ENCODE data around the gene SLX9. TPM values are rescaled to one million over a fixed set of nuclear protein-coding genes. Genes with fewer than 3 reads are reported as not detected.

The SLX9 gene
- total RNA-seq, 1 donor from 2014 or later = 33.1 TPM

DNA sequence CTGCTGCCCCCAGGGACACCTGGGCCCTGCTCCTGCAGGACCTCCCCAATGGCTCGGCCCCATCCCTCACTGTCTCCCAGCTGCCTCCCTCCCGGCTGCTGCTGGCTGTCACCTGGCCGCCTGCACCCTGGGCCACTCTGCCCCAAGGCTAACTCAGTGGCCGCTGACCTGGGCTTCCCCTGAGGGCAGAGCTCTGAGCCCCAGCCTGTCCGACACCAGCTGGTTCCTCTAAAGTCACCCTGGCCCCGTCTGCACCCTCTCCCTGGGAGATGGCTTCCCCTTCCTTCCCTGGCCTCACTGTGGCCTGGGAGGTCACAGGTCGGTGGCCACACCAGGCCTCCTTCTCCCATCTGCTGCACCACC, 34.1 kb upstream of the SLX9 start:
- H3K27me3 Mint-ChIP-seq = peaks cover 22% of the 10 kb centered on the region

DNA sequence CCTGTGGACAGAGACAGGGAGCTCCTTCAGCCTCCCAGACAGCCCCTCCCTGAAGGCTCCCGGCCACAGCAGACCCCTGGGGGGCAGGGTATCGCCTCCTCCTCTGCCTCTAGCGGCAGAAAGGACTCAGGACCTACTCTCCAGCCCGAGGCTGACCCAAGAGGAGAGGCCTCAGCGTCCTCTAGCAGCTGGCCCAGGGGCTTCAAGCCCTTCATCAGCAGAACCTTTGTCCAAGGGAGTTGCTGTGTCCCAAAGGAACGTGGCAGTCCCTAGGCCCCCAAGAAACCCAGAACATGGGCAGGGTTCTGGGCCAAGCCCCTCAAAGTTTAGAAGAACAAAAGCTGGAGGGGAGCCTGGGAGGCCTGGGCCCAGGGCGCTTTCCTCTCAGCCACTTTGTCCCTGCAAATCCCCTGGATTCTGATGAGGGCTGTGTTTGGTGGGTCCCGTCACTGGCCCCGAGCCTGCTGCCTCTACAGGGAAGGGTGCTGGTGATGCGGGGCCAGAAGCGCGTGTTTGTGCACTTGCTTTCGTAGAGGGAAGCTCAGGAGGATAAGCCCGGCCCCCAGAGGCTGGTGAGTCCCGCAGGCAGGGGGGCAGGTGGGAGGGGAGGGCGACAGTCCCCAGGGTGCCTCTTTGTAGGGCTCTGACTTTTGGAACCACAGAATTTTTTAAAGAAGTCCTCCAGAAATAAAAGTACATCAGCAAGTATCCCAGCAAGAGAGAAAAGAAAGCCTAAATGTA, 32.4 kb upstream of the SLX9 start:
- H3K36me3 Mint-ChIP-seq (ENCODE audit: insufficient read depth) = no peaks in the 10 kb centered on the region
- H3K27me3 Mint-ChIP-seq = peaks cover 22% of the 10 kb centered on the region
- H3K9me3 Mint-ChIP-seq (ENCODE audit: low read depth) = no peaks in the 10 kb centered on the region
- no peak overlapping the region for H3K27ac Mint-ChIP-seq
- H3K4me1 Mint-ChIP-seq (ENCODE audit: low read depth) = no peaks in the 10 kb centered on the region
- no peak for DNase-seq (ENCODE audit: low spot score, unreplicated experiment)
- H3K4me3 Mint-ChIP-seq (ENCODE audit: low read depth) = no peak overlapping the region
- TF ChIP-seq, protein P1, sequence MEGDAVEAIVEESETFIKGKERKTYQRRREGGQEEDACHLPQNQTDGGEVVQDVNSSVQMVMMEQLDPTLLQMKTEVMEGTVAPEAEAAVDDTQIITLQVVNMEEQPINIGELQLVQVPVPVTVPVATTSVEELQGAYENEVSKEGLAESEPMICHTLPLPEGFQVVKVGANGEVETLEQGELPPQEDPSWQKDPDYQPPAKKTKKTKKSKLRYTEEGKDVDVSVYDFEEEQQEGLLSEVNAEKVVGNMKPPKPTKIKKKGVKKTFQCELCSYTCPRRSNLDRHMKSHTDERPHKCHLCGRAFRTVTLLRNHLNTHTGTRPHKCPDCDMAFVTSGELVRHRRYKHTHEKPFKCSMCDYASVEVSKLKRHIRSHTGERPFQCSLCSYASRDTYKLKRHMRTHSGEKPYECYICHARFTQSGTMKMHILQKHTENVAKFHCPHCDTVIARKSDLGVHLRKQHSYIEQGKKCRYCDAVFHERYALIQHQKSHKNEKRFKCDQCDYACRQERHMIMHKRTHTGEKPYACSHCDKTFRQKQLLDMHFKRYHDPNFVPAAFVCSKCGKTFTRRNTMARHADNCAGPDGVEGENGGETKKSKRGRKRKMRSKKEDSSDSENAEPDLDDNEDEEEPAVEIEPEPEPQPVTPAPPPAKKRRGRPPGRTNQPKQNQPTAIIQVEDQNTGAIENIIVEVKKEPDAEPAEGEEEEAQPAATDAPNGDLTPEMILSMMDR (IDR thresholded peaks at IDR 0.05; ENCODE audit: unreplicated experiment) = no peak

More for the DNA sequence above, 34.1 kb upstream of the SLX9 start:
- Mint-ChIP-seq H3K36me3 (ENCODE audit: insufficient read depth) (no peaks in the 10 kb centered on the region), H3K27ac (no peak overlapping the region), H3K4me1 (ENCODE audit: low read depth) (no peaks in the 10 kb centered on the region), H3K9me3 (ENCODE audit: low read depth) (no peaks in the 10 kb centered on the region), H3K4me3 (ENCODE audit: low read depth) (no peak overlapping the region)
- DNase-seq (ENCODE audit: low spot score, unreplicated experiment) = no peak
- TF ChIP-seq, protein P1 (IDR thresholded peaks at IDR 0.05; ENCODE audit: unreplicated experiment) = no peak

DNA sequence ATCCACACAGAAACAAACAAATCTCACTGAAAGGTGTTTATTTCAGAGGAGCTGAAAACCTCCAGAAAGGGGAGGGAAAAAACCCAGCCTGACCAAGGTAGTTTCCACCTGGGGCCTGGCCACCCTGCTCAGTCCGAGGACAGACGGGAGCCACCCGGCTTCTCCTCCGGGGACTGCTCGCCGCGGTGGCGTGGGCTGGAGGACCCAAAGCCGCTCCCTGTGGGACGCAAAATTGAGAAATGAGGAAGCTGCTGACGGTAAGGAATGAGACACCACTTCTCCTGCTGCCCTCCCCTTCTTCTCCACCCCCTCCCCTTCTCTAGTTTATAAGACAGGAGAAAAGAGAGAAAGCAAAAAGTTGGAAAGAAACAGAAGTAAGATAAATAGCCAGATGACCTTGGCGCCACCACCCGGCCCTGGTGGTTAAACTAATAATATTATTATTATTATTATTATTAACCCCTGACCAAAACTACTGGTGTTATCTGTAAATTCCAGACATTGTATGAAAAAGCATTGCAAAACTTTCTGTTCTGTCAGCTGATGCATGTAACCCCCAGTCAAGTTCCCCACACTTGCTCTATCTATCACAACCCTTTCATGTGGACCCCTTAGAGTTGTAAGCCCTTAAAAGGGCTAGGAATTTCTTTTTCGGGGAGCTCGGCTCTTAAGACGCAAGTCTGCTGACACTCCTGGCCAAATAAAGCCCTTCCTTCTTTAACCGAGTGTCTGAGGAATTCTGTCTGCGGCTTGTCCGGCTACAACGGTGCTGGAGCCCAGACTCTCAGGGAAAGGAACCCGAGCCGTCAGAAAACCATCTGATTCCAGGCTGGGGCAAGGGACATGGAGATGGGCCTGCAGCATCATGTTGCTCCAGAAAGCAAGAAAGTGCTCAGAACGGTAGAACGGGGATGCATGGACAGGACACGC, 31.6 kb upstream of the SLX9 start:
- no peak overlapping the region for H3K27ac Mint-ChIP-seq
- H3K4me1 Mint-ChIP-seq (ENCODE audit: low read depth) = no peaks in the 10 kb centered on the region
- DNase-seq (ENCODE audit: low spot score, unreplicated experiment) = no peak
- H3K9me3 Mint-ChIP-seq (ENCODE audit: low read depth) = no peaks in the 10 kb centered on the region
- H3K27me3 Mint-ChIP-seq = peaks cover 22% of the 10 kb centered on the region
- H3K36me3 Mint-ChIP-seq (ENCODE audit: insufficient read depth) = no peaks in the 10 kb centered on the region
- H3K4me3 Mint-ChIP-seq (ENCODE audit: low read depth) = no peak overlapping the region
- TF ChIP-seq, protein P1 (IDR thresholded peaks at IDR 0.05; ENCODE audit: unreplicated experiment) = no peak

DNA sequence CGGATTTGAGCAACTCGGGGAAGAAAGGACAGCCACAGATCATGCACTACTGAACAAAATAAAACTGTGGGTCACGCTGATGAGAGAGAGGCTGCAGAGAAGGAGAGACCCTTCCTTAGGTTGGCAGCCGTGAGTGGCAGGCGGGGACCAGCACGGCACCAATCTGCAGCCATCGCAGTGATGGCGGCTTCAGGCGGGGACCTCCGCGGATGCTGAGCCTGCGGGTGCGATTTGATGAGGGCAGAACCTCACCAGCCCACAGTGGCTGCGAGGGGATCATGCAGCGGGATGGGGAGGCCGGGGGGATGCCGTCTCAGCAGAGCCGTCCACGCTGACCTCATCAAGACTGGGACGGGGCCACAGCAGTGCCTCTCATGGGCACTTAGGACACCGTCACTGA, 30.9 kb upstream of the SLX9 start:
- TF ChIP-seq, protein P1 (IDR thresholded peaks at IDR 0.05; ENCODE audit: unreplicated experiment) = no peak
- Mint-ChIP-seq H3K4me3 (ENCODE audit: low read depth) (no peak overlapping the region), H3K4me1 (ENCODE audit: low read depth) (no peaks in the 10 kb centered on the region), H3K36me3 (ENCODE audit: insufficient read depth) (no peaks in the 10 kb centered on the region), H3K27ac (no peak overlapping the region), H3K27me3 (peaks cover 22% of the 10 kb centered on the region), H3K9me3 (ENCODE audit: low read depth) (no peaks in the 10 kb centered on the region)
- no peak for DNase-seq (ENCODE audit: low spot score, unreplicated experiment)

DNA sequence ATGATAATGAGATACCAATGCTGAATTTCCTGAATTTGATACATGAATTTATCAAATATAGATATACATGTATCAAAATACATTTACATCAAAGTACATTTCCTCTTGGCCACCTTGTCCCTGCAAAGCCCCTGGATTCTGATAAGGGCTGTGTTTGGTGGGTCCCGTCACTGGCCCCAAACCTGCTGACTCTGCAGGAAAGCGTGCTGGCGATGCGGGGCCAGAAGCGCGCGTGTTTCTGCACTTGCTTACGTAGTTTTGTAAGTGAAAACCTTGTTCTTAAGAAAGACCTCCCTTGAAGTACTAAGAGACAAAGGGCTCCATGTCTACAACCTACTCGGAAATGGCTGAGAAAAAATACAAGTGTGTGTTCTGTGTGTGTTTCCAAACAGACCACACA, 30.1 kb upstream of the SLX9 start:
- Mint-ChIP-seq H3K27ac (no peak overlapping the region), H3K4me1 (ENCODE audit: low read depth) (no peaks in the 10 kb centered on the region), H3K9me3 (ENCODE audit: low read depth) (no peaks in the 10 kb centered on the region), H3K27me3 (peaks cover 27% of the 10 kb centered on the region), H3K4me3 (ENCODE audit: low read depth) (no peak overlapping the region), H3K36me3 (ENCODE audit: insufficient read depth) (no peaks in the 10 kb centered on the region)
- no peak for DNase-seq (ENCODE audit: low spot score, unreplicated experiment)
- TF ChIP-seq, protein P1 (IDR thresholded peaks at IDR 0.05; ENCODE audit: unreplicated experiment) = no peak
